Activated CD8-positive, alpha-beta memory T cell treated with anti-CD3 and anti-CD28 coated beads for 36 hours (primary cell): ENCODE results near the gene CTNNA2. TPM values are rescaled to one million over a fixed set of nuclear protein-coding genes. Genes with fewer than 3 reads are reported as not detected.

ENCODE experiments used
- CTCF ChIA-PET: fragments of 350-600 bp; sonication (Branson Sonifier 250); formaldehyde crosslinking; loops from one replicate; lab custom pipeline; 2021; ENCODE audit warnings: antibody characterized with exemption; lab: Charles Lee
- POLR2A ChIA-PET: fragments of 350-600 bp; sonication (Branson Sonifier 250); formaldehyde crosslinking; loops from one replicate; lab custom pipeline; 2021; ENCODE audit warnings: antibody characterized with exemption; lab: Charles Lee
- total RNA-seq, 2 experiments: library from RNA; stranded (reverse); gene quantifications; one replicate each; pipeline ENCODE4 v1.2.3, GENCODE V29; 2021

The CTNNA2 gene
- total RNA-seq, 2 experiments from 2014 or later: not detected

DNA sequence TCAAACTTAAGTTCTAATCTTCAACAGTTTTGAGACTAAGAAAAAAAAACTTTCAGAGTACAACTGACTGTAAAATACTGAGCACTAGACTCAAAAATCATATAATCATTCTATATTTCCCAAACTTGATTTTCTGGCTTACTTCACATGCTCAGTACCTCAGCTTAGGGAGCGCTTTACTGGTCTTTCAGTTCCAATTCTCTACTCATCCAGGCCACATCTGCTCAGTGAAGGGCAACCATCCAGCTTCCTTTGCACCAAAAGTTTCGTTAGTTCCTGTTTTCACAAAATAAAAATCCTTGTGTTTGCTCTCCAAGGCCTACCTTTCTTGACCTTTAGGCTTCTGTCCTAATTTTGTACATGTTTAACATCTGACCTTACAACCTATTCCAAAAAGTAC is 1079.3 kb downstream of the CTNNA2 start:
- CTCF ChIA-PET: no interaction called here
- POLR2A ChIA-PET: no interaction called here

DNA sequence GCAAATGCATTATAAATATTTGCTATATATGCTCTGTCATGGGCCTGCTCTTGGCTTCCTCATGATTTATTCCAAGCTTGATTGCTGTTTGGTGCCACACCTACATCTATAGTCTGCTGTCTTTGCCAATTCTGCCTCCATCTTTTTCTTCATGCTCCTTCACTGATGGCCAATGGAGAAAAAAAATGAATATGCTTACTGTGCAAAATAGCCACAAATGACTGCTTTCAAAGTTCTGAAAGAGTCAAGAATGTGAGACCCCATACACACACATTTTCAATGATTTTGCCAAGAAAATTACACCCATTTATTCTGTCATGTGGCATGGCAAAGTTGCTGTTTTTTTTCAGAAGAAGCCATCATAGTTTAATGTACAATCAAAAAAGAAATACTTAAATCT is 1097.3 kb downstream of the CTNNA2 start:
- ChIA-PET CTCF (no interaction called here), POLR2A (no interaction called here)

DNA sequence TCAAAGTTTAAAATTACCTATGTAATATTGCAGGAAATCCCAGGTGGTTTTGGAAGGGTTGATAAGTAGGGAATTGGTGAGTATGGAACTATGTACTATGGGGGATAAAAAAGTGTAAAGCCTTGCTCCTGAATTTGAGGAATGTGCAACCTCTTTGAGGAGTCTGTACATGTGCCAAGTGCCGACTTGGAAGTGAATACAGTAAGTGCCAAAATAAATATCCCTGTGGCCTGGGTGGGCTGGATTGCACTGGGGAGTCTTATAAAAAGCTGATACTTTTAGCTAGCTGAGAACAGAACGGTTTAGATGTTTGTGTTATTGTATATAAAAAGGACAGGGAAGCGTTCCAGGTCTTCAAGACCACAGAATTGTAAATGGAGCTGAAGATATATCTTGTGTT is 1108.8 kb downstream of the CTNNA2 start:
- ChIA-PET POLR2A (no interaction called here), CTCF (no interaction called here)

DNA sequence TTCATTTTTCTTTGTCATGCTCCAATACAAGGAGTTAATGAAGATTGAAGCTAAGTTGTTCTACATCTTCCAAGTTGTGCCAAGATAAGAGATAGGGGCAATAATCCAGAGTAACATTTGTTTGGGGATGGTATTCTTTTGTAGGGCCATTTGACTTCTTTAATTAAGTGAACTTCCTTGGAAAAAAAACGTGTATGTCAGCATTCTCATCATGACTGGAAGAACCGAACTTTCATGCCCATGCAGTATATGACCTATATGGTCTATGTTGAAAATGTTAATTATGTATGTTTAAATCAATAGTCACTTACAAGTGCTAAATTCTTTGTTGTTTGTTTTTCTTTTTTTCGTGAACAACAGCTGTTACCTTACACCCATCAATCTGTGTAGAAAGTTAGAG is 1111.2 kb downstream of the CTNNA2 start:
- CTCF ChIA-PET: no interaction called here
- POLR2A ChIA-PET: no interaction called here

DNA sequence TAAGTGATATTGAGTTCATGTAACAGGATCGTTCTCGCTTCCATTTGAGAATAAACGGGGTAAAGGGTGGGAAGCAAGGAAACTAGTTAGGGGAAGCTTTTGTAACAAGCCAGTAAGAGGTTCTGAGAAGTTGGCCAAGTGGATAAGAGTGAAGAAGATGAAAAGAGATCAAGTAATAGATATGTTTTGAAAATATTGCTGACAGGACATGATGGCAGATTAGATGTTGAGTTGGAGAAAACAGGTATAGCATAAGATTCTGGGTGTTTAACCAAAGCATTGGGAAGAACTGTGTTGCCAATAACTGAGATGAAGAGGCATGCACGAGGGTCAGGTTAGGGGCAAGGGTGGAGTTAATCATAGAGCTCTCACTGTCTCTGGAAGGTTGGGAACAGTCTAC is 1121.7 kb downstream of the CTNNA2 start:
- POLR2A ChIA-PET: interaction anchor here (0.7 kb wide), 1 partner anchor 95 kb away, joined by 3 read pairs; no protein-coding TSS in a partner anchor
- CTCF ChIA-PET: no interaction called here

DNA sequence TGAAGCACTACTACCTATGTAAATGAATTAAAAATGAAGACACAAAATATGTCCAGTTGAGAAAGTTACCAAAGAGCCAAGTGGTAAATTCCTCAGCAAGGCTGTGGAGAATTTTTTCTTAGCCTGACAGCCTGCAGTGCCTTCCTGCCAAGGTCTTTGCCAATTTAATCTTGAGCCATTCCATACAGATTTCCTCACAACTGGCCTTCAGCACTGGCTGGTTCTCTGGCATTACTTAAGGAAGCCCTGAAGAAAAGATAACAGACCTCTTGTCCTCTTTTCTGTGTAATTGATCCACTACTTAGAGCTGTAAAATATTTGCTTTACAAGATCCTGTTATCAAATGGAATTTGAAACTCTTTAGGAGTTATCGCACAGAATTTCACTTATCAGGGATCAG is 1125.9 kb downstream of the CTNNA2 start:
- ChIA-PET CTCF (no interaction called here), POLR2A (no interaction called here)

DNA sequence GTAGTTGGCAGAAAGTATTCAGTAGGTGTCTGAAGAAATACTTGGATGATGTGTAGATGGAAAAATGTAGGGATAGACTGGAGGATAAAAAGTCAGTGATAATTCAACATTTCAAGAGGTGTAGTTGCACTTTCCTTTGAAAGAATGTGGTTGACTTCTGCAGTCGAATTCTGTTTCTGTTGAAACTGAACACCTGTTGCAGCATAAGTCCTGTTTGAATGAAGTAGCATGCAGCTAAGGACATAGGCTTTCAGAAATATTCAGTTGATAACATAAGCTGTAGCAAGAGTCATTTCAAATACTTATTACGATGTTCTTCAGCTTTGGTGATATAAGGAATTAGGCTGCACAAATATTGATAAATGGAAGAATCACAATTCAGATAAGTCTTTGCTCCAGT is 1129.6 kb downstream of the CTNNA2 start:
- CTCF ChIA-PET: no interaction called here
- POLR2A ChIA-PET: no interaction called here

DNA sequence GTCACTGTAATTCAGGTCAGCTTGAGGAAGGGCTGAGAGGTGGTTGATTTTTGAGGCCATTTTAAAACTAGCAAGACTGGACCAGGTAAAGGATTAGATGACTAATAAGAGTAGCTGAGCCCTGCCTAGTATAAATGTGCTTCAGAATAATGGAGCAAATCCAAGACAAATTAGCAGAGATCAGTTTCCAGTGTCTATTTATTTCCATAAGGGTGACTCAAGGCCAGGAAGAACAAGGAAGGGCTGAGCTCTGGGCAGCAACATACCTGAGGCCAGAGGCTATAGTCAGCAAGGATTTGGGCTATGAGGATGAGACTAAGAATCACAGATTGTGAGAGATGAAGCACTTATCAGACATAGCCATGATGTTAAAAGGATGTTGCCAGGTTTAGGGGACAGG is 1130.7 kb downstream of the CTNNA2 start:
- CTCF ChIA-PET: no interaction called here
- POLR2A ChIA-PET: no interaction called here

DNA sequence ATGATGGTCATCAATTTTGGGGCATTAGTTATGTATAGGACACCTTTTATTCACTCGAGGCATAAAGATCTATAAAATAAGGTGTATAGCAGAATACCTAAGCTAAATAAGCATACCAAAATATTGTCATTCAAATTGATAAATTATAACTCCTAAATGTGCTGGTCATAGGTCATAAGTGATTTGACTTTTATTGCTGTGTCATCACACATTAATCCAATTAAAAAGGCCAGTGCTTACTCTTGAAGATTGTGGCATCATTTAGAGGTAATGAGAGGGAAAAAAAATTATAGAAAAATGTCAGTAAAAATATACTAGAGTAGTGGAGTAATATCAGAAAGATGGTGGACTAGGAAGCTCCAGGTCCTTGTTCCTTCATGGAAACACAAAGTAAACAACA is 1138.6 kb downstream of the CTNNA2 start:
- CTCF ChIA-PET: no interaction called here
- POLR2A ChIA-PET: no interaction called here

DNA sequence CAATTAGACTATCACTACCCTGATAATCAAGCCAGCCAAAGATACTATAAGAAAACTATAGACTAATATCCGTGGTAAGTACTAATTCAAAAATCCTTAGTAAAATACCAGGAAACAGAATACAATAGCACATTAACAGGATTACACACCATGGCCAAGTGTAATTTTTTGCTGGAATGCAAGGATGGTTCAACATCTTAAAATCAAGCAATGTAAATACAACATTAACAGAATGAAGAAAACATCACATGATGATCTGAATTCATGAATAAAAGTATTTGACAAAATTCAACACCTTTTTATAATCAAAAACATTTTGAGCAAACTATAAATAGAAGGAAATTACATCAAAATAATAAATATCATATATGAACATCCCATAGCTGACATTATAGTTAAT is 1142.4 kb downstream of the CTNNA2 start:
- CTCF ChIA-PET: no interaction called here
- POLR2A ChIA-PET: no interaction called here

DNA sequence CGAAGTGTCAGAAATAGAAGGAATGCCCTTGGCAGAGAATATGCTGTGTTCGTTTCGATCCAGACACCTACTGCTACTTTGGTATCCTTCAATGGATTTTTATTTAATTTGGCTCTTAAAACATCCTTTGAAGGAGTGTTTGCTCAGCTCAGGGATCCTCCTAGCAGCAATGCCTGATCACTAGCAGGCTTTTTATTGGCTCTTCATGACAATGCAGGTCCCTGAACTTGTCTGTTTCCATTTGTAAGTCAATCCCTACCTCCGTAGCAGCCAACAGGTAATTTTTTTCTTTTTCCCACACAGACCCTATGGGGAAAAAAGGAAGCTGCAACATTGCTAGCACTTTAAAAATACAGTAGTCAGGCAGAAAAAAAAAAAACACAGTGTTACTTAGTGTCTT is 1157.9 kb downstream of the CTNNA2 start:
- ChIA-PET POLR2A (no interaction called here), CTCF (no interaction called here)

DNA sequence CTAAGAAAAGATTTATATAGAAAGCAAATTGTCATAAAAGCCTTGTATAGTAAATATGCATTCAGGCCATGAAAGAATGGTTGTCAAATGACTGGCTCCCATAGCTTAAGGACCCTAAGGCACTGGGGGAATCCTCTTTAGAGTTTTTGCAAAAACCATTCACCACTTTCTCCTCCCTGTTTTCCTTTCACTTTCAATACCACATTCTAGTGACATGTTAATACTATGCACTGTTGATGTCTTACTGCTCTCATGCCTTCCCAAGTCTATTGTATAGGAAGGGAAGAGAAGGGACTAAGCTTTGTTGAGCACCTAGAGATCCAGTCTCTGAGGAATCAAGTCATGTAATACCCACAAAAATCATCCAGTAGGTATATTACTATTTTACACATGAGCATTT is 1174.7 kb downstream of the CTNNA2 start:
- CTCF ChIA-PET: no interaction called here
- POLR2A ChIA-PET: no interaction called here

DNA sequence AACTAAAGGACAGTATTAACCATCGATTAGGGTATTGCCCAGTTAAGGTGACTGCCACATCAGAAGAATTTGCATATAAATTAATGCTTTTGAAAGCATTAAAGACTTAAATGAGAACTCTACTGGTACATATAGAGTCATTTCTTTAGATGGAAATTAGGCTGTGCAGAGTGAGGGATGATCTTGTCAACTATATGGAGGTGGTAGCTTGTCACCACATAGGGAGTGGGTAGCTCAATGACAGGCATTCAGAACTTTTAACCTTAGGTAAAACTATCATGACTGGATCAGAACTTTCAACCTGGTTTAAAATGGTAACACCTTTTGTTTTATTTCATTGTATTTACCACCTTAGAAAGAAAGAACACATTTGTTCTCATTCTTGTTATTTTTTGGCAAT is 1176.3 kb downstream of the CTNNA2 start:
- POLR2A ChIA-PET: no interaction called here

More for the DNA sequence above, 1176.3 kb downstream of the CTNNA2 start:
- CTCF ChIA-PET: no interaction called here
